OCI-LY3 (cell line): Measurements from ENCODE around the gene THRB.

Source experiments
- H2AFZ ChIP-seq: fragments of 200-600, 300-600 bp; shearing (Covaris generic); 2 replicates; pipeline ENCODE4 v1.6.0; 2014; ENCODE audit warnings: antibody characterized with exemption, low read depth, low read length
- H3K27ac ChIP-seq: fragments of 200-600, 300-600 bp; sonication (generic); 2 replicates; pipeline ENCODE4 v1.5.1; 2014; ENCODE audit warnings: mild to moderate bottlenecking, low read length, moderate library complexity, mixed read lengths
- H3K27me3 ChIP-seq: fragments of 200-600, 300-600 bp; sonication (generic); 2 replicates; pipeline ENCODE4 v1.6.1; 2014; ENCODE audit warnings: low read depth, low read length, mixed read lengths
- H3K36me3 ChIP-seq: fragments of 200-600, 300-600 bp; sonication (generic); replicated peaks from 2 replicates; pipeline ENCODE3; 2014; ENCODE audit warnings: low read depth, low read length, mixed read lengths
- H3K4me1 ChIP-seq: fragments of 300-600, 200-600 bp; sonication (generic); 2 replicates; pipeline ENCODE4 v1.6.1; 2014; ENCODE audit warnings: low read length, mixed read lengths
- H3K4me2 ChIP-seq: fragments of 200-600, 300-600 bp; sonication (generic); 2 replicates; pipeline ENCODE4 v1.6.1; 2014; ENCODE audit warnings: low read length, mixed read lengths
- H3K4me3 ChIP-seq: fragments of 300-600, 200-600 bp; sonication (generic); 2 replicates; pipeline ENCODE4 v1.5.1; 2014; ENCODE audit warnings: antibody characterized with exemption, mild to moderate bottlenecking, low read length, moderate library complexity
- H3K79me2 ChIP-seq: fragments of 300-600, 200-600 bp; shearing (Covaris generic); 2 replicates; pipeline ENCODE4 v1.6.1; 2014; ENCODE audit warnings: mild to moderate bottlenecking, low read length, mixed read lengths
- H3K9ac ChIP-seq: fragments of 300-600, 200-600 bp; shearing (Covaris generic); 2 replicates; pipeline ENCODE4 v1.6.0; 2014; ENCODE audit warnings: mild to moderate bottlenecking, low read length, moderate library complexity
- H3K9me3 ChIP-seq: fragments of 200-600, 300-600 bp; shearing (Covaris generic); 2 replicates; pipeline ENCODE4 v1.6.1; 2014; ENCODE audit warnings: low read length, mixed read lengths; ENCODE audit not compliant: insufficient read depth
- H4K20me1 ChIP-seq: fragments of 200-600, 300-600 bp; sonication (generic); 2 replicates; pipeline ENCODE4 v1.6.1; 2016; ENCODE audit warnings: low read length, mixed read lengths; ENCODE audit not compliant: insufficient read depth
- EZH2phosphoT487 ChIP-seq: fragments of 200-600 bp; shearing (Covaris generic); IDR thresholded peaks from 2 replicates; pipeline ENCODE4 v1.6.1; 2018; ENCODE audit warnings: antibody characterized with exemption, mixed run types, low read depth
- TF ChIP-seq, protein P1 (sequence below): fragments of 200-600, 300-600 bp; sonication (generic); IDR thresholded peaks from 2 replicates; pipeline ENCODE4 v1.5.1; 2014; ENCODE audit warnings: antibody characterized with exemption, low read length, low read depth

Gene THRB

DNA sequence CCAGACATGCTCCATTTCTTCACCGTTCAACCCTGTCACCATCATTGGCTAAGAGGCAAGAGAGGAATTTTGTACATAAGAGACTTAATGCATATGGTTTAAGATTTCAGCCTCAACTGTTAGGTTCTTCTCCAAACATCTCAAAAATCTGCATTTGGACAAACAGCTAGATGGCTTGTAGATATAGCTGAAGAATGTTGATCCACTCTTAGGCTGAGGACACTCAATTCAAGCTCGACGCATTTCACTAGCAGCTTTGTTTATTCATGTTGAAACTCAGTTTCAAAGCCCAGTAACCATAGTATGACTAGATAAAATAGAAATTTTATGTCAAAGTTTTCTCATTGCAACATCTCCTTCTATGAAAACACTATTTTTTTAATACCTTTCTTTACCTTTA is 208.2 kb downstream of the THRB start:
- H3K27me3 ChIP-seq, result no peaks in the 10 kb centered on the region
- H3K36me3 ChIP-seq, result no peaks in the 10 kb centered on the region
- no peak overlapping the region for H3K27ac ChIP-seq
- H4K20me1 ChIP-seq, result no peaks in the 10 kb centered on the region
- no peaks in the 10 kb centered on the region for H3K4me1 ChIP-seq
- no peak for TF ChIP-seq EZH2phosphoT487
- TF ChIP-seq, protein P1, sequence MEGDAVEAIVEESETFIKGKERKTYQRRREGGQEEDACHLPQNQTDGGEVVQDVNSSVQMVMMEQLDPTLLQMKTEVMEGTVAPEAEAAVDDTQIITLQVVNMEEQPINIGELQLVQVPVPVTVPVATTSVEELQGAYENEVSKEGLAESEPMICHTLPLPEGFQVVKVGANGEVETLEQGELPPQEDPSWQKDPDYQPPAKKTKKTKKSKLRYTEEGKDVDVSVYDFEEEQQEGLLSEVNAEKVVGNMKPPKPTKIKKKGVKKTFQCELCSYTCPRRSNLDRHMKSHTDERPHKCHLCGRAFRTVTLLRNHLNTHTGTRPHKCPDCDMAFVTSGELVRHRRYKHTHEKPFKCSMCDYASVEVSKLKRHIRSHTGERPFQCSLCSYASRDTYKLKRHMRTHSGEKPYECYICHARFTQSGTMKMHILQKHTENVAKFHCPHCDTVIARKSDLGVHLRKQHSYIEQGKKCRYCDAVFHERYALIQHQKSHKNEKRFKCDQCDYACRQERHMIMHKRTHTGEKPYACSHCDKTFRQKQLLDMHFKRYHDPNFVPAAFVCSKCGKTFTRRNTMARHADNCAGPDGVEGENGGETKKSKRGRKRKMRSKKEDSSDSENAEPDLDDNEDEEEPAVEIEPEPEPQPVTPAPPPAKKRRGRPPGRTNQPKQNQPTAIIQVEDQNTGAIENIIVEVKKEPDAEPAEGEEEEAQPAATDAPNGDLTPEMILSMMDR, result no peak
- no peak overlapping the region for H2AFZ ChIP-seq
- H3K4me2 ChIP-seq, result no peak overlapping the region
- no peaks in the 10 kb centered on the region for H3K9me3 ChIP-seq
- no peaks in the 10 kb centered on the region for H3K79me2 ChIP-seq
- H3K4me3 ChIP-seq, result no peak overlapping the region
- no peak overlapping the region for H3K9ac ChIP-seq

DNA sequence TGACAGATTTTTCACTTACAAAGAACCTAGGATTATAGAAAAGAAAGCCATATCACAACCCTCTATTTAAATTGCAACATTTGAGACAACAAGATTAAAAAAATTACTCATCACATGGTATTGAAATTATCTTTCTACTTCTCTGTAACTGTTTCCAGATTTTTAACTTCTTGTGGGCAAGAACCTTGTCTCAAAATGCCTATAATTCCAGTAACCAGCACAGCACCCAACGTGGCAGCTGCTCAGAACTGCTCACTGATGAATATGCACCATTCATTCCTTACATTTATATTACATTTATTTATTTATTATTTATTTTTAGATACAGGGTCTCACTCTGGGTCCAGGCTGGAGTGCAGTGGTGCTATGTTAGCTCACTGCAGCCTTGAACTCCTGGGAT is 216.1 kb downstream of the THRB start:
- Histone ChIP-seq H3K27ac (no peak overlapping the region), H3K36me3 (no peaks in the 10 kb centered on the region), H3K4me2 (no peak overlapping the region), H3K4me3 (no peak overlapping the region), H3K9ac (no peak overlapping the region), H2AFZ (no peak overlapping the region), H3K9me3 (no peaks in the 10 kb centered on the region), H3K4me1 (no peaks in the 10 kb centered on the region), H3K79me2 (no peaks in the 10 kb centered on the region), H4K20me1 (no peaks in the 10 kb centered on the region), H3K27me3 (no peaks in the 10 kb centered on the region)
- no peak for TF ChIP-seq EZH2phosphoT487
- TF ChIP-seq, protein P1, result no peak

DNA sequence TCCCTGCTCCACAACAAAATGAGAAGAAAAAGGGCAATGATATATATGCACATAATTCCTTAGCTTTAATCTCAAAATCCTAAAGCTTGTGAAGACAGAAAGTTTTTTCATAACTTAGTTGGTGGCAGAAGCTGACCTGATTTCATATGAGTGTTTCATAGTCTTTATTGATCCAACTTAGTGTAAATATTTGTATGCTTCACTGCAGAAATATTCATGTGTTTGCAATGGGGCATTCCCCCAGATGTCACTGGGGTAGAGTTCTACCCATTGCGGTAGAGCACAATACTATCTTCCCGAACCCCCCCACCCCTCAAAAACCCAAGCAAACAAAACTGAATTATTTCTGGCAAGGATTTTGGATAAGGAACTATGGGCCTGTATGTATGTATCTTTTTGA is 221.2 kb downstream of the THRB start:
- H4K20me1 ChIP-seq, result no peaks in the 10 kb centered on the region
- H3K36me3 ChIP-seq, result no peaks in the 10 kb centered on the region
- 0 out of 2 replicates have a peak, but pooled peaks cover 3% of the 10 kb centered on the region for H3K27me3 ChIP-seq
- no peak overlapping the region for H3K9ac ChIP-seq
- no peak overlapping the region for H3K4me3 ChIP-seq
- H2AFZ ChIP-seq, result no peak overlapping the region
- no peak overlapping the region for H3K4me2 ChIP-seq
- H3K4me1 ChIP-seq, result no peaks in the 10 kb centered on the region
- TF ChIP-seq, protein P1, result no peak
- TF ChIP-seq EZH2phosphoT487, result no peak
- H3K9me3 ChIP-seq, result no peaks in the 10 kb centered on the region
- no peak overlapping the region for H3K27ac ChIP-seq
- no peaks in the 10 kb centered on the region for H3K79me2 ChIP-seq

DNA sequence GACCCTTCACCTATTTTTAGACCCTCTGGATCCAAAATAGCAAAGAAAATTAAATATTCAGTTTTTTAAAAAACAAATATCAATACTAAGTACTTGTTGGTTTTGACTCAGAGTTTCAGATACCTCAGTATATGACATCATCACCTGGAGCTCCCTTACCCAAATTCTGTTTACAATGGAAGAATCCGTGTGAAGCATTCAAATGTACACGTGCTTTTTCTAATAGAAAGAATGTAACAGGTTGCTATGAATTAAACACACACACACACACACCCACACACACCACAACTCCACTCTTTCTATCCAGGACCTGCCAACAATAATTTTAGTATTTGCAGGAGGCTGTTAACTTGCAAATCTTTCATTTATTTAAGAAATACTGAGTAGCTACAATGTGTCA is 221.8 kb downstream of the THRB start:
- H3K27me3 ChIP-seq, result 0 out of 2 replicates have a peak, but pooled peaks cover 6% of the 10 kb centered on the region
- H3K27ac ChIP-seq, result no peak overlapping the region

More for the DNA sequence above, 221.8 kb downstream of the THRB start:
- Histone ChIP-seq H3K4me2 (no peak overlapping the region), H2AFZ (no peak overlapping the region), H3K9ac (no peak overlapping the region), H3K4me1 (no peaks in the 10 kb centered on the region), H3K36me3 (no peaks in the 10 kb centered on the region), H3K79me2 (no peaks in the 10 kb centered on the region), H4K20me1 (no peaks in the 10 kb centered on the region), H3K9me3 (no peaks in the 10 kb centered on the region), H3K4me3 (no peak overlapping the region)
- TF ChIP-seq, protein P1, result no peak
- TF ChIP-seq EZH2phosphoT487, result no peak
